Stimulated activated CD4-positive, alpha-beta T cell treated with anti-CD3 and anti-CD28 coated beads, Interleukin-1b, Interleukin-23, amount 100 ng/mL, for 24 hours (primary cell): ENCODE data around the gene SHISA7.

Experiments used
- DNase-seq, 4 experiments: peaks; one replicate each; pipeline ENCODE4 v3.0.0-alpha.2; 2020; ENCODE audit warnings: low read depth in 4 of 4, low spot score in 1 of 4

SHISA7 gene

GRCh38 chr19:55464039-55464661 lies 21.1 kb upstream of the SHISA7 start:
- DNase-seq = no peak

GRCh38 chr19:55463583-55464031 lies 20.5 kb upstream of the SHISA7 start:
- no peak for DNase-seq

GRCh38 chr19:55462722-55463121 lies 19.6 kb upstream of the SHISA7 start:
- no peak for DNase-seq

- no peak for DNase-seq
Observed at GRCh38 chr19:55461974-55462626, 19.0 kb upstream of the SHISA7 start.

GRCh38 chr19:55461259-55461973 lies 18.3 kb upstream of the SHISA7 start, which contains the start of gene ISOC2:
ISOC2 (minus strand) TSS chr19:55461642; CDS start chr19:55456486, 5,156 bp downstream.
- peak; percentile 100 for DNase-seq

GRCh38 chr19:55460670-55461258 lies 17.7 kb upstream of the SHISA7 start:
- DNase-seq = no peak

- no peak for DNase-seq
Observed at GRCh38 chr19:55459950-55460657, 17.0 kb upstream of the SHISA7 start.

- no peak for DNase-seq
Observed at GRCh38 chr19:55459551-55459949, 16.4 kb upstream of the SHISA7 start.

- DNase-seq = no peak
Observed at GRCh38 chr19:55457683-55458457, 14.8 kb upstream of the SHISA7 start.

GRCh38 chr19:55456347-55456746 lies 13.2 kb upstream of the SHISA7 start:
- DNase-seq = no peak

GRCh38 chr19:55455576-55456235 lies 12.6 kb upstream of the SHISA7 start:
- no peak for DNase-seq

- DNase-seq = peak in 1 of 4 experiments; percentile 35
Observed at GRCh38 chr19:55454787-55455243, 11.7 kb upstream of the SHISA7 start.

GRCh38 chr19:55453511-55454260 lies 10.6 kb upstream of the SHISA7 start:
- DNase-seq = no peak

- peak in 1 of 4 experiments; percentile 30 for DNase-seq
Observed at GRCh38 chr19:55452749-55453346, 9.7 kb upstream of the SHISA7 start.

GRCh38 chr19:55451965-55452748 lies 9.1 kb upstream of the SHISA7 start:
- DNase-seq = no peak

GRCh38 chr19:55451163-55451964 lies 8.3 kb upstream of the SHISA7 start:
- DNase-seq = no peak

GRCh38 chr19:55449469-55449868 lies 6.4 kb upstream of the SHISA7 start:
- DNase-seq = no peak
